IMR-90 (cell line): ENCODE results near the gene NFATC1. TPM values are rescaled to one million over a fixed set of nuclear protein-coding genes. Genes with fewer than 3 reads are reported as not detected.

Experiments used
- ATAC-seq: fragments of 200-7000 bp; cut with Tn5 transposase; 2 replicates; pipeline ENCODE4 v1.9.1; 2020; ENCODE audit warnings: low read depth, mild to moderate bottlenecking, moderate library complexity
- BruUV-seq: library from RNA; stranded (reverse); fragments of 400-500 nt; replicated peaks from 2 replicates; lab custom pipeline; 2021; lab: Mats Ljungman, UMichigan
- CTCF ChIA-PET: fragments of 300-600 bp; formaldehyde crosslinking; extraction: SDS; loops from one replicate; lab custom pipeline; 2021; ENCODE audit warnings: antibody characterized with exemption; lab: Yijun Ruan, JAX
- POLR2A ChIA-PET: fragments of 300-600 bp; sonication (Branson Sonifier 250); formaldehyde crosslinking; loops from one replicate; lab custom pipeline; 2022; ENCODE audit warnings: antibody characterized with exemption; ENCODE audit not compliant: unreplicated experiment; lab: Charles Lee
- DNase-seq: peaks from one replicate; pipeline ENCODE4 v3.0.0; 2013
- H2AFZ ChIP-seq: replicated peaks from 2 replicates; pipeline ENCODE3; 2013; ENCODE audit warnings: low read length, mild to moderate bottlenecking; ENCODE audit not compliant: poor library complexity
- H2AK5ac ChIP-seq: 2 replicates; pipeline ENCODE4 v1.6.1; 2013; ENCODE audit warnings: low read depth, low read length, inconsistent platforms
- H2AK9ac ChIP-seq: replicated peaks from 2 replicates; pipeline ENCODE3; 2013; ENCODE audit warnings: mild to moderate bottlenecking, low read depth, low read length, moderate library complexity; ENCODE audit not compliant: poor library complexity
- H2BK120ac ChIP-seq: 2 replicates; pipeline ENCODE4 v1.6.1; 2013; ENCODE audit warnings: low read depth, low read length, inconsistent platforms
- H2BK15ac ChIP-seq: 3 replicates; pipeline ENCODE4 v1.6.1; 2013; ENCODE audit warnings: low read depth, low read length, inconsistent platforms
- H2BK20ac ChIP-seq: 2 replicates; pipeline ENCODE4 v1.6.1; 2013; ENCODE audit warnings: low read depth, mild to moderate bottlenecking, inconsistent platforms, low read length, moderate library complexity
- H2BK5ac ChIP-seq: 2 replicates; pipeline ENCODE4 v1.6.1; 2013; ENCODE audit warnings: mild to moderate bottlenecking, low read depth, low read length, inconsistent platforms; ENCODE audit not compliant: poor library complexity, severe bottlenecking
- H3K14ac ChIP-seq: replicated peaks from 2 replicates; pipeline ENCODE4 v1.6.1; 2013; ENCODE audit warnings: low read depth, low read length, inconsistent platforms
- H3K18ac ChIP-seq: 2 replicates; pipeline ENCODE4 v1.6.1; 2013; ENCODE audit warnings: low read depth, low read length, control low read depth
- H3K23ac ChIP-seq: 2 replicates; pipeline ENCODE4 v1.6.1; 2013; ENCODE audit warnings: low read depth, low read length, inconsistent platforms
- H3K27ac ChIP-seq: 2 replicates; pipeline ENCODE4 v1.5.1; 2013; ENCODE audit warnings: mild to moderate bottlenecking, control low read depth, low read length; ENCODE audit not compliant: insufficient read depth
- H3K27me3 ChIP-seq: 2 replicates; pipeline ENCODE4 v1.6.1; 2013; ENCODE audit warnings: low read length; ENCODE audit not compliant: control insufficient read depth, insufficient read depth
- H3K36me3 ChIP-seq: 2 replicates; pipeline ENCODE4 v1.6.1; 2013; ENCODE audit warnings: low read length, mixed read lengths; ENCODE audit not compliant: control insufficient read depth, insufficient read depth
- H3K4ac ChIP-seq: 2 replicates; pipeline ENCODE4 v1.6.1; 2013; ENCODE audit warnings: low read depth, low read length, inconsistent platforms
- H3K4me1 ChIP-seq: 2 replicates; pipeline ENCODE4 v1.6.1; 2013; ENCODE audit warnings: low read length, mixed read lengths; ENCODE audit not compliant: control insufficient read depth, insufficient read depth
- H3K4me2 ChIP-seq: 2 replicates; pipeline ENCODE4 v1.6.1; 2013; ENCODE audit warnings: low read depth, mild to moderate bottlenecking, control low read depth, low read length, moderate library complexity
- H3K4me3 ChIP-seq: 2 replicates; pipeline ENCODE4 v1.5.1; 2013; ENCODE audit warnings: low read depth, mild to moderate bottlenecking, control low read depth, low read length, moderate library complexity; ENCODE audit not compliant: insufficient read depth
- H3K56ac ChIP-seq: 2 replicates; pipeline ENCODE4 v1.6.1; 2013; ENCODE audit warnings: low read length, inconsistent platforms; ENCODE audit not compliant: insufficient read depth; ENCODE audit errors: extremely low read depth
- H3K79me1 ChIP-seq, 2 experiments: 2 replicates each; pipeline ENCODE4 v1.6.1; 2013; ENCODE audit warnings: low read length in 2 of 2, inconsistent platforms in 1 of 2, low read depth in 1 of 2
- H3K9ac ChIP-seq: 2 replicates; pipeline ENCODE4 v1.6.1; 2013; ENCODE audit warnings: low read depth, low read length, control low read depth
- H3K9me1 ChIP-seq: 2 replicates; pipeline ENCODE4 v1.6.1; 2013; ENCODE audit warnings: low read length, inconsistent platforms; ENCODE audit not compliant: insufficient read depth
- H3K9me3 ChIP-seq: 2 replicates; pipeline ENCODE4 v1.6.1; 2013; ENCODE audit warnings: low read length; ENCODE audit not compliant: control insufficient read depth, insufficient read depth
- H4K20me1 ChIP-seq: 2 replicates; pipeline ENCODE4 v1.6.1; 2013; ENCODE audit warnings: low read length, inconsistent platforms; ENCODE audit not compliant: insufficient read depth
- H4K5ac ChIP-seq: 2 replicates; pipeline ENCODE4 v1.6.1; 2013; ENCODE audit warnings: mild to moderate bottlenecking, low read depth, low read length, control low read depth
- H4K8ac ChIP-seq, 2 experiments: 2 replicates each; pipeline ENCODE4 v1.6.1; 2013; ENCODE audit warnings: low read depth in 2 of 2, low read length in 2 of 2, control low read depth in 1 of 2, inconsistent platforms in 1 of 2
- H4K91ac ChIP-seq: 2 replicates; pipeline ENCODE4 v1.6.1; 2013; ENCODE audit warnings: low read depth, low read length, inconsistent platforms; ENCODE audit not compliant: insufficient read depth
- CHD1 ChIP-seq: IDR thresholded peaks from 2 replicates; pipeline ENCODE4 v1.6.1; 2012; ENCODE audit warnings: low read depth, low read length, improper control_type of control experiment
- MAZ ChIP-seq: IDR thresholded peaks from 2 replicates; pipeline ENCODE4 v1.6.1; 2012; ENCODE audit warnings: low read depth, mild to moderate bottlenecking, low read length, improper control_type of control experiment, moderate library complexity, borderline replicate concordance
- POLR2A ChIP-seq: IDR thresholded peaks from 2 replicates; pipeline ENCODE4 v1.6.1; 2012; ENCODE audit warnings: mild to moderate bottlenecking, low read depth, low read length
- SMC3 ChIP-seq: fragments of 150-350 bp; IDR thresholded peaks from 2 replicates; pipeline ENCODE4 v1.6.1; 2016; ENCODE audit warnings: low read depth, mild to moderate bottlenecking, antibody characterized with exemption, low read length, moderate library complexity
- USF2 ChIP-seq: fragments of 150-350 bp; IDR thresholded peaks from 2 replicates; pipeline ENCODE4 v1.6.1; 2017; ENCODE audit warnings: mild to moderate bottlenecking, antibody characterized with exemption, low read length, low read depth
- WGBS, 2 experiments: methylation state at CpG; one replicate each; pipeline versions ENCODE4 v1.1.5 to v1.1.7; 2013; ENCODE audit warnings: missing lambda C conversion rate in 2 of 2; ENCODE audit not compliant: insufficient read length in 1 of 2; ENCODE audit errors: extremely low coverage in 2 of 2; 5-methylcytosine and 5-hydroxymethylcytosine counted together
- dilution Hi-C: fragments of 300-500 bp; cut with HindIII; formaldehyde crosslinking; loops from one replicate; pipeline ENCODE4 v1.14.3; 2018; ENCODE audit warnings: low sequenced_read_pairs; ENCODE audit not compliant: unreplicated experiment
- in situ Hi-C: fragments of 300-500 bp; cut with MboI; formaldehyde crosslinking; loops from 3 replicates; pipeline ENCODE4 v1.14.3; 2019; ENCODE audit warnings: low sequenced_read_pairs, inconsistent platforms, mixed read lengths
- intact Hi-C: fragments of 100-400 bp; cut with micrococcal nuclease; formaldehyde crosslinking; loops from 2 replicates; pipeline ENCODE4 v1.10.0; 2022
- polyA plus RNA-seq, 3 experiments: library from polyadenylated mRNA; depleted of rRNA; stranded (reverse); fragments of >200 nt; gene quantifications; 2 replicates each; pipeline ENCODE4 v1.2.3, GENCODE V29; 2012; ENCODE audit warnings: low replicate concordance in 1 of 3
- total RNA-seq: library from RNA; depleted of rRNA; stranded (reverse); fragments of >200 nt; gene quantifications from 2 replicates; pipeline ENCODE4 v1.2.3, GENCODE V29; 2012

Gene NFATC1
- total and polyA plus RNA-seq, 2 of the 4 experiments (the other 2 are of a cell fraction): 0.36 to 1.8 TPM

GRCh38 chr18:79559436-79559835 lies 163.7 kb downstream of the NFATC1 start:
- CTCF ChIA-PET: no interaction called here
- no TSS peak for BruUV-seq
- in situ Hi-C loops: no loop called here

More at GRCh38 chr18:79559436-79559835, 163.7 kb downstream of the NFATC1 start:
- ATAC-seq (no peak), DNase-seq (no peak)
- no peak overlapping the region for H4K91ac ChIP-seq
- POLR2A ChIA-PET: no interaction called here
- no peak overlapping the region for H3K27ac ChIP-seq
- 100% methylated on average over 1 of the region's 15 CpGs; no CpG with 5 or more reads in 1 of the 2 experiments for WGBS, 2 experiments
- H3K23ac ChIP-seq: no peak overlapping the region
- no peak overlapping the region for H4K5ac ChIP-seq
- H2AK9ac ChIP-seq: no peak overlapping the region
- no peak overlapping the region for H3K4me2 ChIP-seq
- no peak overlapping the region for H3K56ac ChIP-seq
- H2AFZ ChIP-seq: no peak overlapping the region
- H4K20me1 ChIP-seq: no peaks in the 10 kb centered on the region
- H2BK20ac ChIP-seq: no peak overlapping the region
- intact Hi-C loops: no loop called here
- H3K27me3 ChIP-seq: peaks cover 13% of the 10 kb centered on the region; the same call in 1 of the 2 replicates
- H2BK120ac ChIP-seq: no peak overlapping the region
- H3K9me1 ChIP-seq: no peaks in the 10 kb centered on the region
- H4K8ac ChIP-seq: no peak overlapping the region
- no peaks in the 10 kb centered on the region for H3K36me3 ChIP-seq
- H3K18ac ChIP-seq: no peak overlapping the region
- H2BK5ac ChIP-seq: no peak overlapping the region
- no peak overlapping the region for H3K9ac ChIP-seq
- H2BK15ac ChIP-seq: no peak overlapping the region
- H3K9me3 ChIP-seq: no peaks in the 10 kb centered on the region
- dilution Hi-C loops: no loop called here
- no peak overlapping the region for H3K14ac ChIP-seq
- H3K79me1 ChIP-seq: no peaks in the 10 kb centered on the region
- no peak for TF ChIP-seq MAZ
- TF ChIP-seq CHD1: no peak
- no peak for TF ChIP-seq USF2
- TF ChIP-seq POLR2A: no peak
- no peak for TF ChIP-seq SMC3
- no peak overlapping the region for H2AK5ac ChIP-seq
- H3K4ac ChIP-seq: no peak overlapping the region
- no peak overlapping the region for H3K4me3 ChIP-seq
- H3K4me1 ChIP-seq: no peaks in the 10 kb centered on the region
